ENCODE measurements around the gene FOXL1.

GRCh38 chr16:86585821-86586611 is 7.7 kb downstream of the FOXL1 start:
- TF ChIP-seq ZFP36 (IDR thresholded peaks at IDR 0.05; ENCODE audit: low read depth, low read length, partially characterized antibody), result no peak
- no peak for TF ChIP-seq EZH2 (IDR thresholded peaks at IDR 0.05; ENCODE audit: borderline replicate concordance, low read depth, low read length)
- TF ChIP-seq CTCF (IDR thresholded peaks at IDR 0.05 in 2 of 3, conservative IDR thresholded peaks at IDR 0.05 in 1 of 3; ENCODE audit: insufficient read depth in 2 of 3, low read depth in 1 of 3, low read length in 3 of 3), result no peak
- no peak for TF ChIP-seq SRSF9 (IDR thresholded peaks at IDR 0.05; ENCODE audit: borderline replicate concordance, low read depth, low read length)
- TF ChIP-seq PTRF (tag; IDR thresholded peaks at IDR 0.05), result no peak
- TF ChIP-seq FOXA3 (CRISPR knock-in tag; conservative IDR thresholded peaks at IDR 0.05 in 1 of 2, IDR thresholded peaks at IDR 0.05 in 1 of 2), result no peak
- no peak for TF ChIP-seq POLR2AphosphoS5 (IDR thresholded peaks at IDR 0.05; ENCODE audit: control insufficient read depth, insufficient read depth, low read depth, low read length)
- TF ChIP-seq ZNF311 (CRISPR knock-in tag; IDR thresholded peaks at IDR 0.05), result no peak
- TF ChIP-seq, protein P1, sequence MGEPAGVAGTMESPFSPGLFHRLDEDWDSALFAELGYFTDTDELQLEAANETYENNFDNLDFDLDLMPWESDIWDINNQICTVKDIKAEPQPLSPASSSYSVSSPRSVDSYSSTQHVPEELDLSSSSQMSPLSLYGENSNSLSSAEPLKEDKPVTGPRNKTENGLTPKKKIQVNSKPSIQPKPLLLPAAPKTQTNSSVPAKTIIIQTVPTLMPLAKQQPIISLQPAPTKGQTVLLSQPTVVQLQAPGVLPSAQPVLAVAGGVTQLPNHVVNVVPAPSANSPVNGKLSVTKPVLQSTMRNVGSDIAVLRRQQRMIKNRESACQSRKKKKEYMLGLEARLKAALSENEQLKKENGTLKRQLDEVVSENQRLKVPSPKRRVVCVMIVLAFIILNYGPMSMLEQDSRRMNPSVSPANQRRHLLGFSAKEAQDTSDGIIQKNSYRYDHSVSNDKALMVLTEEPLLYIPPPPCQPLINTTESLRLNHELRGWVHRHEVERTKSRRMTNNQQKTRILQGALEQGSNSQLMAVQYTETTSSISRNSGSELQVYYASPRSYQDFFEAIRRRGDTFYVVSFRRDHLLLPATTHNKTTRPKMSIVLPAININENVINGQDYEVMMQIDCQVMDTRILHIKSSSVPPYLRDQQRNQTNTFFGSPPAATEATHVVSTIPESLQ (CRISPR knock-in tag; IDR thresholded peaks at IDR 0.05), result no peak
- TF ChIP-seq NFRKB (IDR thresholded peaks at IDR 0.05; ENCODE audit: low read depth), result no peak
- no peak for TF ChIP-seq JUNB (CRISPR knock-in tag; conservative IDR thresholded peaks at IDR 0.05)
- TF ChIP-seq EP300 (IDR thresholded peaks at IDR 0.05; ENCODE audit: low read length), result no peak

Measured in K562 (cell line).